NCI-H446 treated with DMSO at 0.1 percent for 48 hours (cell line): ENCODE measurements around the gene RIT1.

Experiments
- DNase-seq: peaks from one replicate; lab custom pipeline; 2025; lab: John Stamatoyannopoulos, UW

Gene RIT1

DNA sequence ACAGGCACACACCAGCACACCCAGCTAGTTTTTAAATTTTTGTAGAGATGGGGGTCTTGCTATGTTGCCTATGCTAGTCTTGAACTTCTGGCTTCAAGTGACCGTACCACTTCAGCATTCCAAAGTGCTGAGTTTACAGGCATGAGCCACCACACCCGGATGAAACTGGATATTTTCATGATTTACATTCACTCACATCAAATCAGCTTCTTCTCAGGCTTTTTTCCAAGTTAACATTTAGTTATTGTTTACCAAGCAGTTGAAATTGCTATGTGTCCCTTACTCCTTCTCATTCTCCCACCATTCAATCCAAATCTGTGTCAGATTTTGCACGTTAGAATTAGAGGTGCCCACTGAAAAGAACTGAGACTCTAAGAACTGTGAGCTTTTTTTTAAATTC lies 18.4 kb downstream of the RIT1 start:
- no peak for DNase-seq

DNA sequence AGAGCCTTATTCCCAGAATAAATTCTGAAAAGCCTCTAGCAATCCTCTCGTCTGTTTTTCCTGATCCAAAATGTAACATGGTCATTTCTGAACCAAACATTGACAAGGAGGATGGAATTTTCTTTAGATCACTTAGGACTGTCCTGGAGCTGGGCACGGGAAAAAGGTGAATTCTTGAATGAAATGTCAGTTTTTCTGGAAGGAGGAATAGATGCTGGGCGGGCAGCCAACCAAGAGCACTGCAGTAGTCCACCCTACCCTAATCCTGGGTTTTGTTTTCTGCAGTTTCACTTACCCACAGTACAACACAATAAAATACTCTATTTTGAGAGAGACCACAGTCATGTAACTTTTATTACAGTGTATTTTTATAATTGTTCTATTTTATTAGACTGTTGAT lies 20.9 kb downstream of the RIT1 start:
- no peak for DNase-seq

DNA sequence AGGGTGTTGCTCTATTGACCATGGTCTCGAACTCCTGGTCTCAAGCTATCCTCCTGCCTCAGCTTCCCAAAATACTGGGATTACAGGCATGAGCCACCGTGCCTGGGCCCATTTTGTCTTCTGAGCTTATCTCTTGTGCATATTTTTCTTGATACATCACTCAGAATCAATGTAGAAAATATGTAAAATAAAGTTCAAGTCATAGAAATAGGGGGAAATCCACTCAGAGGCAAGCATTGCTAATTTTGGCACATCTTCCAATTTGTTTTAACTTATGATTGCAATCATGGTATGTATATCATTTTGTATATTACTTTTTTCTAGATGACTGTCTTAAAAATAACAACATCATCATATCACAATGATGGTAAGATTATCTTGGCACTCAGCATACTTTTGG lies 21.6 kb downstream of the RIT1 start:
- no peak for DNase-seq

DNA sequence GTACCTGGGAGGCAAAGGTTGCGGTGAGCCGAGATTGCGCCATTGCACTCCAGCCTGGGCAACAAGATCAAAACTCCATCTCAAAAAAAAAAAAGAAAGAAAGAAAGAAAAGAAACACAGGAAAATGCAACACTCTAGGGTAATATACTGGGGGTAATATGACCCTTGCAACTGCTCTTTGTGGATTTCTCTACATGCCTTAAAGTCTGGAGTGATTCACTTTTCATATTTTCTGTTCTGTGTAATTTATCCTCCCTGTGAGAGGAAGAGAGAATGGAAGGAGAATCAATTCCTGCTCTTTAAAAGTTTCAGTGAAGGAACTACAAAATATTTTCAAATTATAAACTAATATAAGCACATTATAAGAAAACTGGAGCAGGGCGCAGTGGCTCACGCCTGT lies 22.7 kb downstream of the RIT1 start:
- no peak for DNase-seq

DNA sequence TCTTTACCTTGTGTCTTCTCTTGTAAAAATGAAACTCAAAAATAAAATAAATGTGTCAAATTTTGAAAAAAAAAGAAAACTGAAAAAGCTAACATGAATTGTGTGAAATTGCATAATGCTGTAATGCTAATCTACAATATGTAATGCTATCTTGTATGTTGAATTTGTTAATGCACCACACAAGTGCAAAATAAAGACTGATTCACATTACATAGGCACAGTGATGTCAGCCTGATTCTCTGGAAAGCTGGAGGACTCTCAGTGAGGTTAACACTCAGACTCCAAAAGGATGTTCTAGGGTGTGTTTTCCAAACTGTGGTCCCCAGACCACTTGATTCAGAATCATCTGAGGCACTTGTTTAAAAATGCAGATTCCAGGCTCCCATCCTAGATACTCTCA lies 26.2 kb downstream of the RIT1 start:
- DNase-seq = no peak

DNA sequence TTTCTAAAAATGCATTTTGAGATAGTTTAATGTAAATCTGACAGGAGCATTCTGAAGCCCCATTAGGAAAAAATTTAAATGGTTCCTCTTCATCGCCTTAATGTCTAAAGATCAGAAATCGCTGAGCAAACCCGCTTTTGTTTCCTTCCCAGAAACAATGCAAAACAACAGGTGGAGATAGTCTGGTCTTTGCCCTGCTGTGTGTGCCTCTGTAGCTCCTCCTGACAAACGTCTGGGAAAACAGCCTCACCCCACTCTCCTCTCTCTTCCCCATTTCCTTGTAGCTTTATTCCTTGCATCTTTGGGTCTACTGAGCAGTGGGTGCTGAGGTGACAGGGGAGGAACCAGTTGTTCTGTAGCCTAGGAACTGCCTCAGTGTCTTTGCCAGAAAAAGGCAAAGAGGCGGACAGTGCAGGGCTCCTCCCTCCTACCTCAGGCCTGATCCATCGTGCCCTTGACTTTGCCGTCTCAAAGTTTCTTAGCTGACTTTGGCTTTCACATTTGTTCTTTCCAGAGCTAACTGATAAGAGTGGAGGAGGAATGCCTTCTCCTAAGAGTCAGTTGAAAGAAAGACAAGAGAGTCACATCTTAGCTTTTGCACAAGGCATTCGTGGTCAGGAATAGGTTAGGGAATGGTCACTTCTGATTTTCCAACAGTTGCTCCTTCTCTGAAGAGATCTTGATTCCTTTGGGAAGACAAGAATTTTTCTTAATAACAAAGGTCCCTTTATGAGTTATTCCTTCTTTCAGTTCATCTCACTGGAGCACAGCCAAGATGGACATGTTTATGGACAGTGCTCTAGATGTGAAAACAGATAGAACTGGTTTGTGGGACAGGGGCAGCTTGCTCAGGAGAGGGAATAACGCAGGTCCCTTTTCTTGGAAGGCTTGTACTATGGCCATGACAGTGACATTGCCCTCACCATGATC lies 26.9 kb downstream of the RIT1 start:
- DNase-seq = no peak

DNA sequence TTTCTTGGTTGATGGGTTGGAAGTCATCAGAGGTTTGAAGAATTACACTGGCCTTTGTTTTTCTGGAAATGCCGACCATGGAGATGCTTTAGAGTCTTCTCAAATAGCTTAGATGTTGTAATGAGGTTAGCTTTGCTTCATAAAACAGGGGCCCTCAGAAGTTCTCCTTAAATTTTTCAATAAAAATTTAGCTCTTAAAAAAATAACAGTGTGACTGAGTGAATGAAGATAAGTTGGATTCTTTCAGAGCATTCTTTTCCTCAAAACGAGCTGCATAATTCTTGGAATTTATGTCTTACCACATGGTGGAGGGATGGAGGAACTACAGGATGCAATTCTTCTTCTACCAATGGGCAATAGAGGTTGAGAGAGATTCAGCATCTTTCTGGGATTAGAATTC lies 28.4 kb downstream of the RIT1 start:
- no peak for DNase-seq

DNA sequence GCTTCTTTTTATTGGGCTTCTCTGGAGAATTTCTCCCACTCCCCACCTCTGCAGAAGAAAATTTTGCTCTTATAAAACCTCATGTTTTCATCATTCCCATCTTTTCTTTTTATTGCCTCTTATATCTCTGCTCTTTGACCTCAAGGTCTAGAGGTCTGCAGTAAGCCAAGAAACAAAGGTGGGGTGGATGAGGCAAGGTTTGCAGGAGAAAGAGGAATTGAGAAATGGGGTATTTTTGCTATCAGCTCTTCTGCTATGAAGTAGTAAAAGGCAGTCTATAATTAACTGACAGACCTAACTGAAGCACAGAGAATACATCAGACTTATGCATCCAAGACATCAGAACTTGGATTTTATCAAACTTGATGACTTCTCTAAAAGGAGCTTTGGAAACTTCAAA lies 28.9 kb downstream of the RIT1 start:
- DNase-seq = no peak

DNA sequence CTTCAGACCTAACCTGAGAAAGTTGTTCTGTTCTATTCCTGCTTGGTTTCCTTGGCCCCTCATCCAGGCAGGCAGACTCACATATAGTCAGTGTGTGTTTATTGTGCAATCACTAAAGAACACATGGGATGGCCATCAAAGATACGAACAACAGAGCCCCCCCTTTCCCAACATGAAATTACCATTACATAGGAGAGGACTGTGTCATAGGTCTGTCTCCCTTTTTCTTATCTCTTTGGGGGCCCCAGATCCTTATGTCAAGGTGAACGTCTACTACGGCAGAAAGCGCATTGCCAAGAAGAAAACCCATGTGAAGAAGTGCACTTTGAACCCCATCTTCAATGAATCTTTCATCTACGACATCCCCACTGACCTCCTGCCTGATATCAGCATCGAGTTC lies 30.2 kb downstream of the RIT1 start:
- no peak for DNase-seq

DNA sequence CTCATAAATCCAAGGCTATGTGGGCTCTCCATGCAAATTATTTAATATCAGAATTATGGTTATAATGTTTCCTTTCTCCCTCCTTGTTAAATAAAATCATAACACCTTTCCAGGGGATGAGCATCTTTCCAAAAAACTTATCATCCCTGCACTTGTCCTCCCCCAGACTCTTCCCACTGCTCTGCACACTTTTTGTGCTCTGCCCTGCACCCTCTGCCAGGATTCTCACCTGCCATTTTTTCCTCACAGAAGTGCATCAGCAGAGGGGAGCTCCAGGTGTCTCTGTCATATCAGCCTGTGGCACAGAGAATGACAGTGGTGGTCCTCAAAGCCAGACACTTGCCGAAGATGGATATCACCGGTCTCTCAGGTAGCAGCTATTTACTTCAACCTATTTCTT lies 30.9 kb downstream of the RIT1 start:
- DNase-seq = no peak

DNA sequence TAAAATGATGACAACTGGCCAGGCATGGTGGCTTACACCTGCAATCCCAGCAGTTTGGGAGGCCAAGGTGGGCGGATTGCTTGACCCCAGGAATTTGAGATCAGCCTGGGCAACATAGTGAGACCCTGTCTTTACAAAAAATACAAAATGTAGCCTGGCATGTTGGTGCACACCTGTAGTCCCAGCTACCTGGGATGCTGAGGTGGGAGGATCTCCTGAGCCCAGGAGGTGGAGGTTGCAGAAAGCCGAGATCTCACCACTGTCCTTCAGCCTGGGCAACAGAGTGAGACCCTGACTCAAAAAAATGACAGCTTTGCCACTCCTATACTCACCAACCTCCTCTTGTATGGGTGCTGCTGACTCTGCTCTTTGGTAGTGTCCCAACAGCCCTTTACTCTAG lies 33.2 kb downstream of the RIT1 start:
- no peak for DNase-seq

DNA sequence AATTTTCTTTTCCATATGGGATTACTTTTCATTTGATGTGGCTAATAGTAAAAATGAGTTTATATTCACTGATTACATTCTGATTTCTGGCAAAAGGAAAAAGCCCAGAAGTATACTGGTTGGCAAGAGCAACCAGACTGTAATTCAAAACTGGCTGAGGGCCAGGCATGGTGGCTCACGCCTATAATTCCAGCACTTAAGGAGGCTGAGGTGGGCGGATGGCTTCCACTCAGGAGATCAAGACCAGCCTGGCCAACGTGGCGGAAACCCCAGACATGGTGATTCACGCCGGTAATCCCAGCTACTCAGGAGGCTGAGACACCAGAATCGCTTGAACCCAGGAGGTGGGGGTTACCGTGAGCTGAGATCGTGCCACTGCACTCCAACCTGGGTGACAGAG lies 37.3 kb downstream of the RIT1 start:
- peak; percentile 34 for DNase-seq

DNA sequence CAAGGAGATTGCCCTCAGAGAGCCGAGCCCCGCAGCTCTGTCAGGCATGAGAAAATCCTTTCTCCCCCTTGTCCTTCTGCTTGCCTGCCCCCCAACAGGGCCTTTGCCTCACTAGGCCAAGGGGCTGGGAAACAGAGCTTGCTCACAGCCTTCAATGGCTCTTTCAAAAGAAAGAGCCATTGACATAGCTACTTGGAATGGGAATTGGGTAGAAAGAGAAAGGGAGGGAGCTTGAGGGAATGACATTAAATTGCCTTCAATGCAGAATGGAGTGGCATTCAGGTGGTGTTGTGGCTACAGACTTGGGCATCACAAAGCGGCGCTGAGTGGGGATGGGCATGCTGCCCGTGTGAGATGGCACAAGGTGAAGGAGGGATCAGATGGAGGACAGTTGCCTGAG lies 38.6 kb downstream of the RIT1 start:
- no peak for DNase-seq

DNA sequence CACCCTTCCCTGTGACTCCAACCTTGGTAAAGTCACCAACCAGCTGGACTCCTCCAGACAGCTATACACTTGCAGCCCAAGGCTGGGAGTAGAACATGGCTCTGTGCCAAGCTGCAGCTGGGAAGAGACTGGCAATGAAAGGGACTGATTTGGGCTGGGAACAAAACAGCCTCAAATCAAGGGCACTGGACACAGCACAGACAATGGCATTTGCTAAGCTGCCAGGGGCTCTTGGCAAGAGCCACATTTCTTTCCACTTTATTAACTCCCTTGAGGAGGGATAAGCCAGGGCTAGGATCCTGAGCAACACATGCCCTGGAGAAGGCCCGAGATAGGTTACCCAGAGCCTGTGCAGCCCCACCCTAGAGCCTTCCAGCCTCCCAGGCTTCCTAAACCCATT lies 39.8 kb downstream of the RIT1 start:
- peak; percentile 92 for DNase-seq

DNA sequence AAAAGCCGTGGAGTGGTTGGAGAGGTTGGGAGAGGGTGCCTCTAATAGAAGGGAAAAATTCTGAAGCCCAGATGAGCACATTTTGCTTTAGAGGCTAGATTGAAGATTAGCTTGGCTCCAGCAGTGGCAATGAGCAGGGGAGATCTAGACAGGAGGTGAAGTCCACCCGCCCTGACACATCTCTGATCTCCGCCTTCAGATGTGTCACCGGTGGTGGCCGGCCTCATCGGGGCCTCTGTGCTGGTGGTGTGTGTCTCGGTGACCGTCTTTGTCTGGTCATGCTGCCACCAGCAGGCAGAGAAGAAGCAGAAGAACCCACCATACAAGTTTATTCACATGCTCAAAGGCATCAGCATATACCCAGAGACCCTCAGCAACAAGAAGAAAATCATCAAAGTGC lies 43.4 kb downstream of the RIT1 start:
- DNase-seq = no peak

DNA sequence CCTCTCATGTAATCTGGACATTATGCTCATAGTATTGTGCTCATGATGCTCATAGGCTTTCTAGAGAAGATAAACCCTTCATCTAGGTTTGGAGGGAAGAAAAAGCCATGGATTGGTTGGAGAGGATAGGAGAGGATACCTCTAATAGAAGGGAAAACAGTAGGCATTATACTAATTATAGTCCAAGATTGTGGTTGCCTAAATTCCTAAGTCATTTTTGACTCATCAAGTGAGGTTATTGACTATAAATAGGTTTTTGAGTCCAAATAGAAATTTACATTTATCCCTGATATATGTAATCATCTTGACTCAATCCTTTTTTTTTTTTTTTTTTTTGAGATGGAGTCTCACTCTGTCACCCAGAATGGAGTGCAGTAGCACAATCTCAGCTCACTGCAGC lies 46.8 kb downstream of the RIT1 start:
- no peak for DNase-seq

DNA sequence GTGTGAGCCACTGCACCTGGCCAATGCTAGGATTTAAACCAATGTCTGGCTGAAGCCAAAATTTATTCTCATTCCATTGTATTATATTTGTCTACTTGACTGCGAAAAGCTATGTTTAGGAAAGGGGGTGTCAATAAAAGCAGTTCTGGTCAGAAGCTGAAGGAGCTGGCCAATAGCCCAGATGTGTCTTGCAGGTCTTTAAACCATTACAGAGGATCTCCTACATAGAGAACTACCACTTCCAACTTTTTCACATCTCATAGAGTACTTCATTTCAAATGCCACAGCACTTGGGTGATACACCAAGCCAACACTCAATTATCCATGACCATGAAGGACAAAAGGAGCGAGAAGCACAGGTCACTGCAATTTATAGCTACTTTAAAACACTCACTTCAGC lies 49.3 kb downstream of the RIT1 start:
- DNase-seq = no peak

DNA sequence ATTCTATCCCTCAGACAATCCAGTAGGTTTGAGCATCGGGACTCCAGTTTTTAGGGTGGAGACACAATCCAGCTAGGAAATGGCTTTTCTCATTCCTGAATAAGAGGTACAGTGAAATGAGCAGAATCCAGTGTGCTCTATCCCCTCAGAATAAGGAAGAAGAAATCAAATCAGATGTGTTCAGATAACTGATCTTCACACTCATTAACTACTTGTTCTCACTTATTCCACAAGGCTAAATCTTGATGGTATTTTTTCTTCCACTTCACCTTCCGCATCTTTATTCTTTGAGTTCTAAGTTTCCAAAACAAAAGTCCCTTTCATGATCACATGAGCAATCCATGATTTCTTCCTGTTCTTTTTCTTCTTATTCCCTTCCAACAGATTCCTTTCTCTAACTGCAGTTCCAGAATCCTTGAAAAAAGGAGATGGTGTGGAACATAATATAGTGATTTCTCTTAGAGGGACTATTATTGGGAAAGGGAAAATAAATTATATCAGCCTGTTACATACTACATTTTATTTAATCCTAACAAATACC lies 50.1 kb downstream of the RIT1 start:
- peak; percentile 16 for DNase-seq

DNA sequence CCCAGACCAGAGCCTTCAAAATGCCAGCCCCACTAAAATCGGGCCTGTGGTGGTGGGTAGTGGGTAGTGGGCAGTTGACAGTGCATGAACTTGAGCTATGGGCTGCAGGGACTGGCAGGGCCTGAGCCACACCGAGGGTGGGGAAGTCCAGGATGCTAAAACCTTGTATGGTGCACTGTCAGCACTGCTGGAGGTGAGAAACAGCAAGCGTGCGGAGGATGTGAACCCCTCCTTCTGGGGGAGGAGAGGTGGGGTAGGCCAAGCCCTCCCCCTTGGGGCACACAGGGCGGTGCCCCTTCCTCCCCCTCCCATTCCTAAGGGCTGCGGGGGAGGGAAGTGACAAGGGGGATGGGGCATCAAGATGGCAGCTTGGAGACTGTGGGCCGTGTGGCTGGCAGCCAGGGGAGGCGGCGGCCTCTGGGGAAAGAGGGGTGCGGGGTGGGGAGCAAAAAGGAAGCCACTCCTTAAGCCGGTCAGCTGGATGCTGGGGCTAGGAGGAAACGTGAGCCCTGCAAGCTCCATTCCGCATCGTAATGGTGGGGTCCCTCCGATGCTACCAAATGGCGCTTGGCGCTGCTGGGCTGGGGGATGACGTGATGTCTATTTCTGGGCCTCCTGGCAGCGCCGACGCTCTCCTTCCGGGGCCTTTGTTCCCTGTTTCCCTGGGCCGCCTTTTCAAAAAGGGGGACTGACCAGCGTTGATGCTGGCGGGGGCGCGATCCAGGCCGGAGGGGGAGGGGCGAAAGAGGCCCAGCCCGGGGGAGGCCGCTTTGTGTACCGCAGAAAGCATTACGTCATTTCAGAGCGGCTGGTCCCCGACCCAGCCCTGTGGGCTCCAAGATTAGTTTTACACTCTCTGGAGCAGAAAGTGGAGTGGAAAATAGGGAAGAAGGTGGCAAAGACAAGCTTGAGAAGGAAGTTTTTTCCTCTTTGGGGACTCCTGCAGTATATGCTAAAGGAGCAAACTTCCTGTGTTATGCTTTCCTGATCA lies 51.0 kb downstream of the RIT1 start:
- DNase-seq = peak; percentile 89

DNA sequence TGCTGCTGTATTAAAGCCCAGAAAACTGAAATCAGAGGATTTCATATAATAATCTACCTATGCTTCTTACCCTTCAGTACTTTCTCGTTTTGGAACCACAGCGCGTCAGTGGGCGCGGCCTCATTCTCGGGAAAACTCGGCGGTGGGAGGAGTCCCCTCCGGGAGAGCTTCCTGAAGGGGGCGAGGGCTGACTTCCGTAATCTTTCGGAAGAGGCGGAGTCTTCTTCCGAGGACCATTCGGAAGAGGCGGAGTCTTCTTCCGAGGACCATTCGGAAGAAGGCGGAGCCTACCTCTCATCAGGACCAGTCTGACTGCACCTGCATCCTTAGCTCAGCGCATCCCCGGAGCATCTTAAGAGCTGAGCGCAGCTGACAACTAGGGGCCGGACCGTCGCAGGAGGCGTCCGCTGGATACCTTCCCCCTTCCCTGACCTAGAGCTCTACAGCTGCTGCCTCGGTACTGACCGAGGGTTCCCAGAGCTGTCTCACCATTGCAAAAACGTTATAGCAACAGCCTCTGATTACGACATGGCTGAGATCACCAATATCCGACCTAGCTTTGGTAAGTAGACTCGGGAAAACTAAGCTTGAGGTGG lies 51.8 kb downstream of the RIT1 start, which contains the start of gene SYT11:
SYT11 (plus strand) TSS at position 334 of the 596 bp plus-strand sequence; CDS start at position 529, 195 bp downstream.
- DNase-seq = peak; percentile 94

DNA sequence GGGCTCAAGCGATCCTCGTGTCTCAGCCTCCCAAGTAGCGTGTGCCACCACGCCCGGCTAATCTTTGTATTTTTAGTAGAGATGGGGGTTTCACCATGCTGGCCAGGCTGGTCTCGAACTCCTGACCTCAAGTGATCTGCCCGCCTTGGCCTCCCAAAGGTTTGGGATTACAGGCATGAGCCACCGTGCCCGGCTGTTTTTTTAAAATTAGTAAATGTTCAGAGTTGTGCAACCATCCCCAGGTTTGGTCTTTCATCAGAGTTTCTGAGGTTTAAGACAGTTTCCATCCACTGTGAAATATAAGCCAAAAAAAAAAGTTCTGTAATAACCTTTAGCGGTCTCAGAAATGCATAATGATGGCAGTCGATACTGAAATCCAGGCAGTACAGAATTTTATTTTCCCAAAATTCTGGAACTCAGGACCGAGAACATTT lies 52.3 kb downstream of the RIT1 start:
- no peak for DNase-seq
